ENCODE measurements around the gene HPD.

The HPD gene

GRCh38 chr12:121803861-121804416 is 54.7 kb downstream of the HPD start, which contains the start of gene SETD1B:
SETD1B (plus strand) TSS chr12:121804009; CDS start chr12:121804738, 729 bp downstream.
- Histone ChIP-seq H3K4me3 (ENCODE audit: low read depth in 1 of 2, low read length in 1 of 2) (peak within 1 kb of the TSS; percentile 84 to 95), H3K9me3 (no peaks in the 10 kb centered on the region), H3K27ac (peak within 1 kb of the TSS; percentile 100), H3K27me3 (no peaks in the 10 kb centered on the region), H3K36me3 (peaks cover 22% of the 10 kb centered on the region), H3K4me1 (ENCODE audit: control insufficient read depth in 1 of 2, insufficient read depth in 1 of 2, low read depth in 1 of 2, low read length in 1 of 2) (peaks cover 55 to 60% of the 10 kb centered on the region in 2 experiments)
- no peak for TF ChIP-seq CTCF (IDR thresholded peaks at IDR 0.05)

DNA sequence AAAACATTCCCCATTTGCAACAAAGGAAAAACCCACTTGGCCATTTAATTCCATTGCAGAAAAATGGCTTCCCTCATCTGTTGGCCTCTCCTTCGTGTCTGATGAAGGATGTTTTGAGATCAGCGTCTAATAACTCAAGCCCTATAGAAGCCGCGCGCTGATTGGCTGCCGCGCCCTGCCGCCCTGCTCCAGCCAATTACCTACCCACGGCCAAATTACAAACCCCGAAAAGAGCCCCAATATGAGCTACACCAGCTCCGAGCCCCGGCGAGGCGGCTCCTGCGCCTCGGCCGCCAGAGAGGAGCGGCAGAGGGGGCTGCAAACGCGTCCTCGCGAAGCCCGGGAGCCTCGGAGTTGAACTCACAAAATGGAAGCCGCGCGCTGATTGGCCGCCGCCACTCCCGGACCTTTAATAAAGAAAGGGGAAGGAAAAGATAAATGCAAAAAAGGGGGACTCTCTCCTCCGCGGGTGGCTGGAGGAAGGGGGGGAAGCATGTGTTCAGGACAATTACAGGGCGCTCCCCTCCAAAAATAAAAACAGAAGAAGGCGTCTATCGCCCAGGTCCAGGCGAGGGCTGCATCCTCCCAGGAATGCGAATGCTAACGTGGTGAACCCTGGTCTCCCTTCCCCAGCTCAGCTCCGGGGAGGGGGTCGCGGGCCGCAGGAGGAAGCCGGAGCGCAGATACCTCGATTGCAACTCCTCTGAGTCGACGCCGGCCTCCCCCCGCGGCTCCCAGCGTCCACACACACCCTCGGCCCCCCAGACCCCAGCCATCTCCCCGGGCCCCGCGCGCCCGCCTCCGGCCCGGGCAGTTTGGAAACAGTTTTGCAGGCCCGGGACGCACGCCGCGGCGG is 55.6 kb downstream of the HPD start:
- Histone ChIP-seq H3K36me3 (peaks cover 19% of the 10 kb centered on the region), H3K4me1 (ENCODE audit: control insufficient read depth in 1 of 2, insufficient read depth in 1 of 2, low read depth in 1 of 2, low read length in 1 of 2) (peaks cover 55 to 62% of the 10 kb centered on the region in 2 experiments), H3K9me3 (no peaks in the 10 kb centered on the region), H3K27ac (peak overlapping the region; percentile 100), H3K27me3 (no peaks in the 10 kb centered on the region), H3K4me3 (ENCODE audit: low read depth in 1 of 2, low read length in 1 of 2) (peak overlapping the region; percentile 84 to 95)
- TF ChIP-seq CTCF (IDR thresholded peaks at IDR 0.05), result no peak

DNA sequence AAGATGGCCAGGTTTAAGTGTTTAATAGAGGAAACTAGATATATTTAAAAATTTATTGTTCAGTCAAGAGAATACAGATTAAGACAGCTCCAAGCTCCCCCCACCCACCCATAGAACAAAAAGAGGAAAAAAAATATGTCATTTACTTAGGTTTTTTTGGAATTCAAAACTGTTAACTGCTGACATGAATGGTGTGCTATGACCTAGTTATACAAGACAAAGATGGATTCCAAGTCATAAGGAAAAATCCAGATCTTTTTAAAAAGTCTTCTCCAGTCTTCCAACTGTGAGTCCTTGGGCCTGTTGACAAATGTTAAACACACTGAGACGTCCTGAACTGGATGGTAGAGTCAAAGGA is 56.2 kb downstream of the HPD start:
- peak overlapping the region; percentile 100 for H3K27ac ChIP-seq
- no peaks in the 10 kb centered on the region for H3K9me3 ChIP-seq
- no peaks in the 10 kb centered on the region for H3K27me3 ChIP-seq
- H3K36me3 ChIP-seq, result peaks cover 16% of the 10 kb centered on the region
- peaks cover 55 to 62% of the 10 kb centered on the region in 2 experiments for H3K4me1 ChIP-seq (ENCODE audit: control insufficient read depth in 1 of 2, insufficient read depth in 1 of 2, low read depth in 1 of 2, low read length in 1 of 2)
- no peak for TF ChIP-seq CTCF (IDR thresholded peaks at IDR 0.05)
- H3K4me3 ChIP-seq (ENCODE audit: low read depth in 1 of 2, low read length in 1 of 2), result peak overlapping the region; percentile 84 to 95

DNA sequence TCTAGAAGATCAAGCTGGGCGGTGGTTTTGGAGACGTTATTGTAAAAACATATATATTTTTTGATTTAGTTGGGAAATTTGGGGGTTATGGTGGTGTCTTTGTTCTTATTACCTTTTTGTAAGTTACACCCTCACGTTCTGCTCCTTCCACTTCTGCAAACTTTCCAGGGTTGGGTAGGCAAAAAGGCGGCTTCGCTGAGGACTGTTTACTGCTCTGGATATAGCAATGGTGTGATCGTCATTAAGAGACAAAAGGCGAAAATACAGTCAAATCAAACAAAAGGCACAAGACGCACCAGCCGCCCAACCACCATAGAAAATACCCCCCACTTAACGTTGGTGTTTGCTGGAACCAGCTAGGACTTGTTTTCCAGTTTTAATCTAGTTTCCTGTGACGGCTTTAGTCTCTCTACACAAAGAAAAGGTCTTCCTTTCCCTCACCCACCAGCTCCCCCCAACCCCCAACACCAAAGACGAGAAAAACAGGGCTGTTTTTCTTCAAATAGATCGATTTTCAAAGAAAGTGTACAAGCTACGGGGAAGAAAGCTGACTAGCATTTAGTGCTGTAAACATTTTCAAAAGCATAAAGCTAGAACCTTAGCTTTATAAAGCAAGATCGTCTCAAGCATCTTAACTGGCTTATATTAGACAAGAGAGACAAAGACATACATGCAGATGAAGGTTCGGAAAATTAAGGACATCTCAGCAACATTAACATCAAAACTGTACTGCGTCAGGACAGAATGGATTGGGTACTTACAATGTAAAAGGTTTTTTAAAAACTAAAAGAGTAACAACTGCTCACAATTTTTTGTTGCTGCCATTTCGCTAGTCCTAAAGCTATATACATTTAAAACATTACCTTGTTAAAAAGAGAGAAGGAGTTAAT is 56.8 kb downstream of the HPD start:
- Histone ChIP-seq H3K4me1 (ENCODE audit: control insufficient read depth in 1 of 2, insufficient read depth in 1 of 2, low read depth in 1 of 2, low read length in 1 of 2) (peaks cover 53 to 57% of the 10 kb centered on the region in 2 experiments), H3K27me3 (no peaks in the 10 kb centered on the region), H3K27ac (peak overlapping the region; percentile 100), H3K36me3 (peaks cover 22% of the 10 kb centered on the region), H3K9me3 (no peaks in the 10 kb centered on the region), H3K4me3 (ENCODE audit: low read depth in 1 of 2, low read length in 1 of 2) (peak overlapping the region; percentile 84 to 95)
- no peak for TF ChIP-seq CTCF (IDR thresholded peaks at IDR 0.05)
